ENCODE results near the gene CNOT6.

DNA sequence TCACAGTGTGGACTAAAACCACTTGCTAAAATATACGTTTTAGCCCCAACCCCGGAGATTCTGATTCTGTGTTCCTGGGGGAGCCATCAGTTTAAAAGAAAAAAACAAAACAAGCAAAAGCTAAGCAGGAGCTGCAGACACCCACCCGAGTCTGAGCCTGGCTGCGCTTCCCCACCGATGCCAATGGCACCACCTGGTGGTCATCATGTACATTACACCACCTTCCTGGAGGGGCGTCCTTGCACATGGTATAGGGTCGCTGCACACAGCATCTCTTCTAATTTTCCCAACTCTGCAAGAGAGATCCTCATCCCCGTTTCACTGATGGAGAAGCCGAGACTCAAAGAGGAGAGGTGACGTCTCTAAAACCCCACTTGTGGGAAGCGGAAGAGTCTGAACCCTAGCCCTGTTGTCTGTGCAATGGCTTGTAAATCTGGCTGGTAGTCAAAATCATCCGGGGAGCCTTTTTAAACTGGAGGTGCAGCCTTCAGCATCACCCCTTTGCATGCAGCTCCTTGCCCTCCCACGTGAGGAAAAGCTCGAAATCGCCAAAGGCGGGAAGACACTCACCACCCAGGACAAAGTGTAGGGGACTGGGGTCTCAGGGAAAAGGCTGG, 23.1 kb upstream of the CNOT6 start:
- TF ChIP-seq, protein P1, sequence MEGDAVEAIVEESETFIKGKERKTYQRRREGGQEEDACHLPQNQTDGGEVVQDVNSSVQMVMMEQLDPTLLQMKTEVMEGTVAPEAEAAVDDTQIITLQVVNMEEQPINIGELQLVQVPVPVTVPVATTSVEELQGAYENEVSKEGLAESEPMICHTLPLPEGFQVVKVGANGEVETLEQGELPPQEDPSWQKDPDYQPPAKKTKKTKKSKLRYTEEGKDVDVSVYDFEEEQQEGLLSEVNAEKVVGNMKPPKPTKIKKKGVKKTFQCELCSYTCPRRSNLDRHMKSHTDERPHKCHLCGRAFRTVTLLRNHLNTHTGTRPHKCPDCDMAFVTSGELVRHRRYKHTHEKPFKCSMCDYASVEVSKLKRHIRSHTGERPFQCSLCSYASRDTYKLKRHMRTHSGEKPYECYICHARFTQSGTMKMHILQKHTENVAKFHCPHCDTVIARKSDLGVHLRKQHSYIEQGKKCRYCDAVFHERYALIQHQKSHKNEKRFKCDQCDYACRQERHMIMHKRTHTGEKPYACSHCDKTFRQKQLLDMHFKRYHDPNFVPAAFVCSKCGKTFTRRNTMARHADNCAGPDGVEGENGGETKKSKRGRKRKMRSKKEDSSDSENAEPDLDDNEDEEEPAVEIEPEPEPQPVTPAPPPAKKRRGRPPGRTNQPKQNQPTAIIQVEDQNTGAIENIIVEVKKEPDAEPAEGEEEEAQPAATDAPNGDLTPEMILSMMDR (IDR thresholded peaks at IDR 0.05) = peak; percentile 74 to 91 (median 78)
- no peak for TF ChIP-seq POLR2A (IDR thresholded peaks at IDR 0.05)

Measured in Peyer's patch (tissue), 4 donors.